HUDEP-2 (cell line): ENCODE results near the gene SPATA9.

Source experiments
- DNase-seq, 76 experiments: peaks; one replicate each; lab custom pipeline; 2025; ENCODE audit not compliant: unreplicated experiment in 76 of 76; lab: John Stamatoyannopoulos, UW

The SPATA9 gene

GRCh38 chr5:95682891-95683290 is at the start of gene SPATA9:
SPATA9 (minus strand) TSS chr5:95682991; CDS start chr5:95682854, 137 bp downstream.
- DNase-seq, result no peak

GRCh38 chr5:95731571-95732554 is 49.1 kb upstream of the SPATA9 start:
- DNase-seq, result peak in 44 of 76 experiments; percentile 6 to 63 (median 32)

GRCh38 chr5:95730730-95731570 is 48.2 kb upstream of the SPATA9 start, which contains the start of gene RHOBTB3:
RHOBTB3 (plus strand) TSS chr5:95731336; CDS start chr5:95731683, 347 bp downstream.
- DNase-seq, result peak in 74 of 76 experiments; percentile 22 to 91 (median 68)

GRCh38 chr5:95730011-95730700 is 47.4 kb upstream of the SPATA9 start:
- DNase-seq, result peak in 3 of 76 experiments; percentile 15 to 27 (median 26)

GRCh38 chr5:95729115-95730010 is 46.6 kb upstream of the SPATA9 start:
- DNase-seq, result no peak

- peak in 7 of 76 experiments; percentile 12 to 40 (median 27) for DNase-seq
Measured at GRCh38 chr5:95728494-95729114, 45.8 kb upstream of the SPATA9 start.

GRCh38 chr5:95727764-95728191 is 45.0 kb upstream of the SPATA9 start:
- no peak for DNase-seq

- no peak for DNase-seq
Measured at GRCh38 chr5:95726811-95727763, 44.3 kb upstream of the SPATA9 start.

- DNase-seq, result no peak
Measured at GRCh38 chr5:95725937-95726810, 43.4 kb upstream of the SPATA9 start.

- DNase-seq, result no peak
Measured at GRCh38 chr5:95725071-95725820, 42.5 kb upstream of the SPATA9 start.

- peak in 66 of 76 experiments; percentile 11 to 67 (median 38) for DNase-seq
Measured at GRCh38 chr5:95723632-95724369, 41.0 kb upstream of the SPATA9 start.

- no peak for DNase-seq
Measured at GRCh38 chr5:95721582-95722295, 38.9 kb upstream of the SPATA9 start.

- DNase-seq, result no peak
Measured at GRCh38 chr5:95720094-95720786, 37.4 kb upstream of the SPATA9 start.

GRCh38 chr5:95718738-95719137 is 35.9 kb upstream of the SPATA9 start:
- no peak for DNase-seq
